ENCODE measurements around the gene GPR4.

GPR4 gene

DNA sequence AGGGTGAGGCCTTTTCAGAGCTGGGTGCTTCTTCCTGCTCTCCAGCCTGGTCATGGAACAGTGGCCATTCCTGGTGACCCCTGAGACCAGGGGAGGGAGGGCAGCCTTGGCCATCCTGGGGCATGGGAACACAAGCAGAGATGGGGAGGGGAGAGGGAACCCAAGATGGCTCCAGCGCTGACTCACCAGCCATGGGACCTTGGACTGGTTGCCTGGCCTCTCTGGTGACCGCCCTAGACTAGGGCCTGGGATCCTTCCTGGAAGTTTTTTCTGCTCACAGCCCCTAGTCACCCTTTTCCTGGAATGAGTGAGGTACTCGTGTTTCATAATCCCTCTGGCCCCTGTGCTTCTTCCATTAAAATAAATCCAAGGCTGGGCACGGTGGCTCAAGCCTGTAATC is 14.1 kb downstream of the GPR4 start:
- DNase-seq = no peak

- no peak for DNase-seq
Measured at GRCh38 chr19:45585158-45585577, 16.8 kb downstream of the GPR4 start.

DNA sequence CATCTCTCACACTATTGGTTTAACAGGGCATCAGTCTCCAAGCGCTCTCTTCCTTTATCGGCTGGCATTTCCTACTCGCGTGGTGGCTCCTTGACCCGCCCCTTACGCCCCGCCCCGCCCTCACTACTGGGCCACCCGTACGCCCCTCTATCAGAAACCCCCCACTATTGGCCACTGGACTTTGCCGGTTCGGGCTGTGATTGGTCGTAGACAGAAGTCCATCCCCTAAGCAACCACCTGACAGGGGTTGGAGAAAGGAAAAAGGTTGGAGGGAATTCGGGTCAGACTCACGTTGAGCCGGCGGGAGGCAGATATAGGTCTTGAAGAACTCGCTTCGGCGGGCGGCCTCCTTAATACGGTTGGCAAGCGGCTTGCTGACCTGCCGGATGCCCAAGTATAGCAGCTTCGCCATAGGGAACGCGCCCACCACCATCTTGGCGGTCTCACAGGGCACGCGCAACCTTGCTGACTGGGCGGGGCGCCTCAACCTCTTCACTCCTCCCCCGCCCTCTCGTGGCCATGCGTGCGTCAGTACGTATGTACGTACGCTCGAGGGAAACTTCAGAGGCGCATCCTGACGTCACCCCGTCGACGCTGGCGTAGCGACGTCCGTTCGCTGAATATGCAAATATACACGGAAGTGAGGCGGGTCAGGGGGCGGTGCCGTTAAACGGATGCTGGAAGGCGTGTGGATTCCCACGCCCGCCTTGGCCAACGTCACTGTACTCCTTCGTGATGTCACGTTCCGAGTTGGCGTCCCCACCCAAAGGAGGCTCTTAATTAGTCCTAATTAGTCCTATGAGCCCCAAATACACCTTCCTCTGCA is 17.5 kb downstream of the GPR4 start, which contains the start of gene OPA3:
OPA3 (minus strand) TSS at position 471 of the 826 bp plus-strand sequence; CDS start at position 433, 38 bp downstream.
- DNase-seq = peak; percentile 97 to 100

DNA sequence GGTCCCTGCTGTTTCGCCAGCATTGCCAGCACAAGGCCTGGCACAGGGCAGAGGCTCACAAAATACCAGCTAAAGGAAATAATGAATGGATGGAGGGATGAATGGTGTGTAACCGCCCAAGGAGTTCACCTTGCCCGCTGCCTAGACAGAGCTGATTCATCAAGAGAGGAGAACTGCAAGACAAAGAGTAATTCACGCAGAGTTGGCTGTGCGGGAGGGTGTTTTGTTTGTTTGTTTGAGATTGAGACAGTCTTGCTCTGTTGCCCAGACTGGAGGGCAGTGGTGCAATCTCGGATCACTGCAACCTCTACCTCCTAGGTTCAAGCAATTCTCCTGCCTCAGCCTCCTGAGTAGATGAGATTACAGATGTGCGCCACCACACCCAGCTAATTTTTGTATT is 20.4 kb downstream of the GPR4 start:
- no peak for DNase-seq

DNA sequence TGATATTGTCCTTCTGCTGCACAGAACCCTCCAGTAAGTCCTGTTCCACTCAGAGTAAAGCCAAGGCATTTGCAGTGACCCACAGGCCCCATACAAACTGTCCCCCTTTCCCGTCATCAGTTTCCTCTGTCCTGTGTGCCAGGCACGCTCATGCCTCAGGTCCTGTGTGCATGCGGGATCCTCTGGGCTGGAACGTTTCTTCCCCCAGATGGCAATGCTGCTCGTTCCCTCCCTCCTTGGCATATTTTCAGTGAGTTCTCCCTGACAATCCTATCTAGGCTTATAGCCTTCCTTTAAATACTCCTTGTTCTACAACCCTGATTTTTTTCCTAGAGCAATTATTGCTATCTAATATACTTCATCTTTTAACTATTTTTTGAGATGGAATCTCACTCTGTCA is 23.2 kb downstream of the GPR4 start:
- DNase-seq = no peak

GRCh38 chr19:45577111-45577905 is 24.7 kb downstream of the GPR4 start:
- no peak for DNase-seq

DNA sequence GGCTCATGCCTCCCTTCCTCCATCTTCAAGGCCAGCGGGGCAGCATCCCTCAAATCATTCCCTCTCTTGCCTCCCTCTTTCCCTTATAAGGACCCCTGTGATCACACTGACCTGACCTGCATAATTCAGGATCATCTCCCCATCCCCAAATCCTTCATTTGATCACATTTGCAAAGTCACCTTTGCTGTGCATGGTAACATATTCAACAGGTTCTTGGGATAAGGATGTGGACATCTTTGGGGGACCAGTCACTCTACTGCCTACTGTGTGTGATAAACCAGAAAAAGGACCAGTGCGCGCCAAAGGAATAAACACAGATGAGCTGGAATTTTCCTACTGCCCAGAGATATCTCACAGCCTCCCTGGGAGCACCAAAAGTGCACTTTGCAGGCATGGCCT is 25.3 kb downstream of the GPR4 start:
- DNase-seq = no peak

DNA sequence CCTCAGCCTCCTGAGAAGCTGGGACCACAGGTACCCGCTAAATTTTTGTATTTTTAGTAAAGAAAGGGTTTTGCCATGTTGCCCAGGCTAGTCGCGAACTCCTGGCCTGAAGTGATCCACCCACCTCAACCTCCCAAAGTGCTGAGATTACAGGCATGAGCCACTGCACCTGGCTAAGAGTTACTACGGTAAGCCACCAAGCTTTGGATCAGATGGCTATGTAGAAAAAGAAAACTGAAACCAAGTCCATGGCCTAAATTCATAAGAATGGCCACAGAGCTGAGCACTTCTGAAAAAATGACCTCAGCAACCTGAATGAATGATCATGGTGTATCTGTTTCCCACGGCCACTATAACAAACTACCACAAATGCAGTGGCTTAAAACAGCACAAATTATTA is 26.8 kb downstream of the GPR4 start:
- no peak for DNase-seq

DNA sequence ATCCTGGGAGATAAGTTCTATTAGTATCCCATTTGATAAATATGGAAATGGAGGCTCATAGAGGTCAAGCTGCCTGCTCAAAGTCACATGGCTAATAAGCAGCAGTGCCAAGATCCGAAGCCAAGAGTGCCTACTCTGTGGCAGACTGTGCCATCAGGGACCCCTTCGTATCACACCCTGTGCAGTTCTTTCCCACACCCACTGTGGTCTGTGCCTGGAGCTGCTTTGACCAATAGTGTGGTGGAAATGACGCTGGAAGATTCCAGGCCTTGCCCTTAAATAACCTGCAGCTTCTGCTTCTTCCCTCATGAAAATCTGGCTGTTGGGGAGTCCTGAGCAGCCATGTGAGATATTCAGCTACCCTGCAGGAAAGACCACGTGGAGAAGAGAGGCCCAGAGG is 27.5 kb downstream of the GPR4 start:
- no peak for DNase-seq

- DNase-seq = no peak
Measured at GRCh38 chr19:45571457-45572220, 30.4 kb downstream of the GPR4 start.

- peak; percentile 22 to 45 for DNase-seq
Measured at GRCh38 chr19:45569619-45570421, 32.2 kb downstream of the GPR4 start.

GRCh38 chr19:45568732-45569131 is 33.3 kb downstream of the GPR4 start:
- no peak for DNase-seq

DNA sequence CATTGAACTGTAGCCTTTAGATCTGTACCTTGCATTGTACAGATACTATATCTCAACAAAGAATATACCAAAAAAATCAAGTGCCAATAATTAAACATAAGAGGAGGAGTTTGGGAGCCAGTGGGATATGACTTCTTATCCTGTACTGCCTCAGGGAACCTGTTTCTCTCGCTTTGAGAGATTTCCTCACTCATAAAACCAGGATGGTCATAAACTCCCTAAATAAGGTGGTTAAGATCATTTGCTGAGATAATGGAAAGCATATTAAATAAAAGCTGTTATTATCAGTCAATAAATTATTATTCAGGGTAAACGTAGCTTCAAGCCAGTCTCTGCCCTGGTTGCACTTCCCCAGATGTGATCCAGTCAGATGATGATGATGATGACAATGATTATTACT is 34.4 kb downstream of the GPR4 start:
- DNase-seq = no peak

DNA sequence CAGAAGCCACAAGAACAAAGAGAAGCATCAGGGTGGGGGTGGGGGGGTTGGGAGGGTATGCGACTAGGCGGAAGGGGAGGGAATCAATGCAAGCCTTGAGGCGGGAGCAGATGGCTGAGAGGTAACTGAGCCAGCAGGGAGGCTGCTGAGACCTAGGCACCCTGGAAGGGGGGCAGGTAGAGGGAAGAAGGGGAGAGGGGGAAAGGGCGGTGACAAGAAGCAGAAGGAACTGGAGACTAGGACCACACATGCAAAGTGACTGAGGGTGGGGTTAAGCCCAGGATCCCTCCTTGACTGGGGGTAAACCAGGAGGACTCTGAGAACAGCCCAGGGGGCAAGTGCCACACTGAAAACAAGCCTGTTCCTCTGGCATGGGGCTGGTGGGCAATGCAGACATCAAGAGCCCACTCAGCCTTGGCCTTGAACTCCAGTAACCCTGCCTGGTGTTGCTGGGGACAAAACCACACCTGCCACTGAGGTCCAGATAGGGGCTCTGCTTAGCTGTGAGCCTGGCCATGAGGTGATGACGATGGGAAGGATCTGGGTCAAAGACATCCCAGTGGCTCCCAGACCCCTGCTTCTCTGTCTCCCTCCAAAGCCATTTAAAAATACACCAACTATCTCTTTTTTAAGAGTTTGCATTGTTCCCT is 37.8 kb downstream of the GPR4 start:
- no peak for DNase-seq

DNA sequence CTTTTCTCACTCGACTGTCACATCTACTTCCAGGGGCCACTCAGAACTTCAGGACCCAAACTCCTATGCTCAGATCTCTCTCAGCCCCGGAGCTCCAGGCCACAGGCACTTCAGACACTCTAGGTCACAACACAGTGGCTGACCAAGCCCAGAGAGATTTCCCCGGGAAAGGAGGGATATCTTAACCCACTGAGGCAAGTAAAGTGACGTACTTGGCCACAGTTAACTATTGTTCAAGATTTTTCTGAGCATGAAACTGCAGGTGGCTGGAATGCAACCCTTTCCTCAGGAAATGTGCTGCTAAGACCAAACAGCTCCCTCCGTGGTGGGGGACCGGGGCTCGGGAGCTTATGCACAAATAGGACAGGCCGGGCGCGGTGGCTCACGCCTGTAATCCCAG is 41.3 kb downstream of the GPR4 start:
- DNase-seq = no peak

GRCh38 chr19:45560038-45560437 is 42.0 kb downstream of the GPR4 start:
- no peak for DNase-seq

- peak; percentile 27 to 58 for DNase-seq
Measured at GRCh38 chr19:45558399-45558878, 43.6 kb downstream of the GPR4 start.

GRCh38 chr19:45556835-45557234 is 45.2 kb downstream of the GPR4 start:
- DNase-seq = no peak

DNA sequence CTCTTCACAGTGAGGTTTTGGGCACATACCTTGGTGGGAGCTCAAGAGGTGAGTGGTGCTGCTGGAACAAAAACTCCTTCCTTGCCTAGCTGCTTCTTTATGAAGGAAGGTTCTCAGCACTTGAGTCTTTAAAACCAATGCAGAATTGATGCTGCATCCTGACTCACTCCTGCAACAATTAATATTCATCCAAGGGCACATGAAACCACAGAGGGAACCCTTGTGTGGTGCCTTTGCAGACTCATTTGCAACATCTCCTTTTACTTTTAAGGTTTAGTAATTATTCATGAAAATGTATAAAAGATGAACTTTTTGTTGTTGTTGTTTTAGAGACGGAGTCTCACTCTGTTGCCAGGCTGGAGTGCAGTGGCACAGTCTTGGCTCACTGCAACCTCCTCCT is 47.5 kb downstream of the GPR4 start:
- DNase-seq = no peak

GRCh38 chr19:45553464-45553863 is 48.5 kb downstream of the GPR4 start:
- DNase-seq = no peak

- DNase-seq = no peak
Measured at GRCh38 chr19:45547965-45548609, 53.9 kb downstream of the GPR4 start.

All from stimulated activated CD4-positive, alpha-beta T cell treated with anti-CD3 and anti-CD28 coated beads, Interleukin-4, amount 100 ng/mL, for 4 hours (primary cell).